Measurements from ENCODE around the gene CD80. TPM values are rescaled to one million over a fixed set of nuclear protein-coding genes. Genes with fewer than 3 reads are reported as not detected.

Gene CD80
- total RNA-seq, 1 donor from 2014 or later: not detected

- no peak overlapping the region for H3K27ac ChIP-seq (replicated peaks)
- intact Hi-C loops (cut with micrococcal nuclease): no loop called here
- no peaks in the 10 kb centered on the region for H3K27me3 ChIP-seq (ENCODE audit: low read depth)
- no peaks in the 10 kb centered on the region for H3K9me3 ChIP-seq (replicated peaks)
- no peak for DNase-seq
- H3K4me3 ChIP-seq: no peak overlapping the region
- H3K4me1 ChIP-seq: no peaks in the 10 kb centered on the region
- TF ChIP-seq CTCF (IDR thresholded peaks at IDR 0.05; ENCODE audit: borderline replicate concordance): no peak
- H3K36me3 ChIP-seq: no peaks in the 10 kb centered on the region
Observed at GRCh38 chr3:119551598-119551997, 7.8 kb downstream of the CD80 start.

GRCh38 chr3:119550192-119550910, 9.1 kb downstream of the CD80 start:
- H3K36me3 ChIP-seq: no peaks in the 10 kb centered on the region
- H3K9me3 ChIP-seq (replicated peaks): no peaks in the 10 kb centered on the region
- TF ChIP-seq CTCF (IDR thresholded peaks at IDR 0.05; ENCODE audit: borderline replicate concordance): peak; percentile 44
- DNase-seq: no peak
- H3K27ac ChIP-seq (replicated peaks): no peak overlapping the region
- H3K4me3 ChIP-seq: no peak overlapping the region
- intact Hi-C loops (cut with micrococcal nuclease): no loop called here
- H3K4me1 ChIP-seq: no peaks in the 10 kb centered on the region
- H3K27me3 ChIP-seq (ENCODE audit: low read depth): no peaks in the 10 kb centered on the region

- no peaks in the 10 kb centered on the region for H3K36me3 ChIP-seq
- H3K27ac ChIP-seq (replicated peaks): no peak overlapping the region
- no peak for TF ChIP-seq CTCF (IDR thresholded peaks at IDR 0.05; ENCODE audit: borderline replicate concordance)
- H3K4me3 ChIP-seq: no peak overlapping the region
- DNase-seq: no peak
- no peaks in the 10 kb centered on the region for H3K4me1 ChIP-seq
- no peaks in the 10 kb centered on the region for H3K9me3 ChIP-seq (replicated peaks)
- intact Hi-C loops (cut with micrococcal nuclease): no loop called here
- no peaks in the 10 kb centered on the region for H3K27me3 ChIP-seq (ENCODE audit: low read depth)
Observed at GRCh38 chr3:119548341-119548740, 11.1 kb downstream of the CD80 start.

GRCh38 chr3:119547227-119547626, 12.2 kb downstream of the CD80 start:
- H3K27ac ChIP-seq (replicated peaks): no peak overlapping the region
- no peaks in the 10 kb centered on the region for H3K27me3 ChIP-seq (ENCODE audit: low read depth)
- intact Hi-C loops (cut with micrococcal nuclease): no loop called here
- H3K9me3 ChIP-seq (replicated peaks): no peaks in the 10 kb centered on the region
- no peak for TF ChIP-seq CTCF (IDR thresholded peaks at IDR 0.05; ENCODE audit: borderline replicate concordance)
- no peaks in the 10 kb centered on the region for H3K4me1 ChIP-seq
- no peak overlapping the region for H3K4me3 ChIP-seq
- DNase-seq: no peak
- H3K36me3 ChIP-seq: no peaks in the 10 kb centered on the region

GRCh38 chr3:119543147-119543546, 16.3 kb downstream of the CD80 start:
- H3K4me3 ChIP-seq: no peak overlapping the region
- H3K9me3 ChIP-seq (replicated peaks): no peaks in the 10 kb centered on the region
- H3K36me3 ChIP-seq: no peaks in the 10 kb centered on the region
- no peak for DNase-seq
- H3K27me3 ChIP-seq (ENCODE audit: low read depth): no peaks in the 10 kb centered on the region
- intact Hi-C loops (cut with micrococcal nuclease): no loop called here
- TF ChIP-seq CTCF (IDR thresholded peaks at IDR 0.05; ENCODE audit: borderline replicate concordance): peak; percentile 12
- no peaks in the 10 kb centered on the region for H3K4me1 ChIP-seq
- no peak overlapping the region for H3K27ac ChIP-seq (replicated peaks)

Measured in left ventricle myocardium inferior (tissue), 1 donor.